Erythroblast (primary cell): ENCODE results near the gene HRH4.
A peak's percentile ranks its signal among the peaks of the same experiment; 100 is the strongest.

Experiments
- DNase-seq, 2 experiments: peaks; one replicate each; lab custom pipeline; 2025; lab: John Stamatoyannopoulos, UW
- GATA1 ChIP-seq: IDR thresholded peaks from 2 replicates; pipeline ENCODE4 v1.6.1; 2011; ENCODE audit warnings: low read depth, mild to moderate bottlenecking, control low read depth, low read length, moderate library complexity
- POLR2A ChIP-seq: IDR thresholded peaks from 2 replicates; pipeline ENCODE4 v1.6.1; 2011; ENCODE audit warnings: mild to moderate bottlenecking, low read length

The HRH4 gene

DNA sequence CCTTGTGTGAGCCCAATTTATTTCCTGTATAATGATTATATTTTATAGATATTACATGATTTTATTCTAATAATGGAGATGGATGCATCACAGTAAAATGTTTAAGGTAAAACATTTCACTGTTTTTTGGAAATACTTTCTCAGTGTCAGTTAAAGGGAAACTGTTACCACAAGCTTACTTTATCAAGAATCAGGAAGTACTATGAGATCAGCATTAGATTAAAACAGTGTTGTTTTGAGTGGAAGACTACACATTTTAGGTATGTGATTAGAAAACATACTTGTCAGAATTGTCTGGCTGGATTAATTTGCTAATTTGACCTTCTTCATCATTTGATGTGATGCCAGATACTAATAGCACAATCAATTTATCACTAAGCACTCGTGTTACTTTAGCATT lies at the start of gene HRH4:
HRH4 (plus strand) TSS at position 250 of the 400 bp plus-strand sequence; CDS start at position 342, 92 bp downstream.
- no peak for DNase-seq
- TF ChIP-seq POLR2A (no peak), GATA1 (no peak)

- TF ChIP-seq POLR2A (no peak), GATA1 (no peak)
- no peak for DNase-seq
Measured at GRCh38 chr18:24413148-24413547, 47.3 kb upstream of the HRH4 start.

DNA sequence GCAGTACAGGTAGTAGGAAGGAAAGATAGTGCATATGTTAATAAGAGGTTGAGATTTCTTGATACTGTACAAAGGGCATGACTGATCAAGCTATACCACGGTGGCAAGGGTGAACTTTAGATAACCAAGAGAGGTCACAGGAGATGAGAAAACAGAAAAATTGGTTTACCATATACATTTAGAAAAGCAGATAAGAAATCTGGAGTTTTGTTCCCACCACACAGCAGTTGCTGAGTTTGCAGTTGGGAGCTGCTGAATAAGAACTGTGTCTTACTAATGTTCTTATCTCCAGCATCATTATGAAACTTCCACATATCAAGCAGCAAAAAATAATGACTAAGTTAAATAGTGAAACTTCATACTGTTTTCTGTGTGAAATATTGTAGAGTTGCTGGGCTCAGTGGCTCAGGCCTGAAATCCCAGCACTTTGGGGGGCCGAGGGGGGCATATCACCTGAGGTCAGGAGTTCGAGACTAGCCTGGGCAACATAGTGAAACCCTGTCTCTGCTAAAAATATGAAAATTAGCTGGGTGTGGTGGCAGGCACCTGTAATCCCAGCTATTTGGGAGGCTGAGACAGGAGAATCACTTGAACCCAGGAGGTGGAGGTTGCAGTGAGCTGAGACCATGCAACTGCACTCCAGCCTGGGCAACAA lies 46.0 kb upstream of the HRH4 start:
- TF ChIP-seq GATA1 (no peak), POLR2A (no peak)
- no peak for DNase-seq

- DNase-seq: peak; percentile 20 to 62
- TF ChIP-seq POLR2A (no peak), GATA1 (no peak)
Measured at GRCh38 chr18:24417480-24417879, 43.0 kb upstream of the HRH4 start.

- DNase-seq: no peak
- TF ChIP-seq POLR2A: no peak
- TF ChIP-seq GATA1: no peak
Measured at GRCh38 chr18:24420551-24420950, 39.9 kb upstream of the HRH4 start.

DNA sequence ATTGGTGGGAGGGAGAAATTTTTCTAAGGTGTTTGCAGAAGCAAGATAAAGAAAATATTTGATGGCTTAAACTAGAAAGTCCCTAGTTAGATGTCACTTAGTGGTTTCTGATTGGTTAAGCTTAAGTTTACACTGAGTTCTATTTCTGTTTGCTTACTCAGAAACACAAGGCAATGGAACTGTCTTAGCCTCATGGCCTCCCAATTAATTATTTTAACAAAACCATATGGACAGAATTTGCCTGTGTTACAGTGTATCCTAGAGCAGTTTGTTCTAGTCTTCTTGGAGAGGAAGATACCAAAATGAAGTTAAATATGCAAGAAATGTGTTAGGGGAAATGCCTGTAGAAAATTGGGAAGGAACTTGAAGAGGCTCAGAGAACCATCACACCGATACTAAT lies 38.6 kb upstream of the HRH4 start:
- DNase-seq: no peak

DNA sequence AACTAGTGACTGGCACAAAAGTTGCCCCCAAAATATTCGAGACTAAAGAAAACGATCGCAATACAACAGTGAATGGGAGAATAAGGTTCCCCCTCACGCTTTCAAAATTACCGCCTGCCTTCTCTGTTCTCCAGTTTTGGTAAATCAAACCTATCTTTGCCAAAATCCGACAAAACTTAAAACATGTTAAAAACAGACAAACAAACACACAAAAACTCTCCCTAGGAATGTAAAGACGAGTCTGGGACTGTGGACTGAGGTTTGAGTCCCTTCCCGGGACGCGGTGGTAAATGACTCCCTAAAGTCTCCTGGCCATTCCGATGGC lies 34.4 kb upstream of the HRH4 start:
- no peak for DNase-seq
- no peak for TF ChIP-seq POLR2A
- TF ChIP-seq GATA1: no peak

More for the DNA sequence above, 38.6 kb upstream of the HRH4 start:
- no peak for TF ChIP-seq POLR2A
- no peak for TF ChIP-seq GATA1

GRCh38 chr18:24426398-24427294 lies 33.8 kb upstream of the HRH4 start, which contains the start of gene IMPACT:
TSS of gene IMPACT (plus strand) at chr18:24426670. CDS start at chr18:24426757, 87 bp downstream.
- peak; percentile 92 to 94 for DNase-seq
- TF ChIP-seq GATA1 (no peak), POLR2A (peak; percentile 76)

- DNase-seq: peak; percentile 46 to 55
- TF ChIP-seq POLR2A: no peak
- no peak for TF ChIP-seq GATA1
Measured at GRCh38 chr18:24427484-24427883, 33.0 kb upstream of the HRH4 start.

DNA sequence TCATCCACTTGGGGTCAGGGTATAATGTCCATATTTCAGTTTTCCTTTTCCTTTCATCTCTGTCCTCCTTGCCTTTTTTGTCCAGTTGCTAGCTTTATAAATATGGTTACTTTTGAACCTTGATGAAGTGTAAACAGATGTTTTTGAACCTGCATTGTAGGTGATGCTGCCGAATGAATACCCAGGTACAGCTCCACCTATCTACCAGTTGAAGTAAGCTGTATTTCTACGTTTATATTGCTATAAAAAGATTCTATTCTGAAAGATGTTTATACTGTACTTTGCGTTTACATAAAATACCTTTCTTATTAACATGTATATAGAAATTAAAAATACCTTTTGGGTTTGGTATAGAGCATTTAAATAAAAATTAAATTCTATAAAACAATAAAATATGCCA lies 31.7 kb upstream of the HRH4 start:
- DNase-seq: no peak

GRCh38 chr18:24429188-24429587 lies 31.2 kb upstream of the HRH4 start:
- no peak for DNase-seq
- TF ChIP-seq POLR2A: no peak
- TF ChIP-seq GATA1: no peak

More for the DNA sequence above, 31.7 kb upstream of the HRH4 start:
- no peak for TF ChIP-seq POLR2A
- no peak for TF ChIP-seq GATA1

DNA sequence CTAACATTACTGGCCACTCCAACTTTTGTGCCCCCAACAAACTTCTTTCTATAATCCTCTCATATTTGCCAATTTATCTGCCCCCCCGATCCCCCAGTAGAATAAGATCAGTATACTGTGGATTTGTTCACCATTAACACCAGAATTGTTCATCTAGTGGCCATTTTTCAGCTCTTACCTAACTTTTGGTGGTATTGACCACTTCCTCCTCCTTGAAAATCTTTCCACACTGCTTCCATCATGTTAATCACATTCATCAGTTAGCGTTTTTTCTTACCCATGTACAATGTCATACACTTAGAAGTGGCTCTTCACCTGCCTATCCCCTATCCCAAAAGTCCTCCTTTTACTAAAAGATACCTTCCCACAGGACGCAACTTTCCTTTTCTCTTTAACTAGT lies 27.8 kb upstream of the HRH4 start:
- TF ChIP-seq GATA1 (no peak), POLR2A (no peak)

DNA sequence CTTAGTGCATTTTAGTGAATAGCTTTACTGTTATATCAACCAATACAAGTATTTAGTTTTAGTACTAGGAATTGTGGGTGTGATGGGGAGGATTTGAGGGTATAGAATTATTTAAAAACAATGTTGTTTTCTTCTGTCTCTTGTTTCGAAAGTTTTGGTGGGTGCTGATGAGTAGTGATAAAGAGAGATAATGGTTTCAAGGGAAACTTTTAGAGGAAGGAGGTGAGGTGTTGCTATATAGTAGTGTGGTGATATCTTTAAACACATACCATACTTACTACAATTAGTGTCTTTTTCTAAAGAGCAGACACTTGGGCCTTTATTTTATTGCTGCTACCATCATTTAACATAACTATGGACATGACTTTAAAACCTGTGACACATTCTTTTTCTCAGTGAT lies 23.5 kb upstream of the HRH4 start:
- TF ChIP-seq GATA1: no peak
- TF ChIP-seq POLR2A: no peak
- DNase-seq: no peak

More for the DNA sequence above, 27.8 kb upstream of the HRH4 start:
- no peak for DNase-seq

- no peak for DNase-seq
Measured at GRCh38 chr18:24443870-24444269, 16.6 kb upstream of the HRH4 start.

More at GRCh38 chr18:24443870-24444269, 16.6 kb upstream of the HRH4 start:
- TF ChIP-seq GATA1 (no peak), POLR2A (no peak)
